Heart right ventricle (tissue), 16 donors: ENCODE results near the gene PGRMC2. TPM values are rescaled to one million over a fixed set of nuclear protein-coding genes. Genes with fewer than 3 reads are reported as not detected.
"Not testable (repeated sequence)": the region's sequence is repeated elsewhere in the genome, so short reads cannot be mapped to it uniquely, and the experiment has no call there.

Experiments used
- ATAC-seq, 8 donors: fragments of 200-7000 bp; cut with Tn5 transposase; one replicate each; pipeline ENCODE4 v1.9.1; 2020; ENCODE audit warnings: mild to moderate bottlenecking in 8 of 8, moderate library complexity in 8 of 8, moderate number of reproducible peaks in 1 of 8
- DNase-seq, 2 donors: peaks; one replicate each; pipeline ENCODE4 v3.0.0-alpha.2; 2020
- H3K27ac ChIP-seq, 10 donors: fragments of 200-600 bp; sonication (generic) in 2 of 10; one replicate each; pipeline versions ENCODE4 v1.5.0 to v1.8.0; 2020 to 2022; ENCODE audit warnings: mild to moderate bottlenecking in 3 of 10
- H3K27me3 ChIP-seq, 7 donors: fragments of 200-600 bp; one replicate each; pipeline ENCODE4 v1.8.0; 2021 to 2022; ENCODE audit warnings: mild to moderate bottlenecking in 2 of 7
- H3K36me3 ChIP-seq, 9 donors: fragments of 200-600 bp; sonication (generic) in 1 of 9; one replicate each; pipeline versions ENCODE4 v1.5.0 to v1.8.0; 2020 to 2022; ENCODE audit warnings: mild to moderate bottlenecking in 2 of 9
- H3K4me1 ChIP-seq, 9 donors: fragments of 200-600 bp; sonication (generic) in 1 of 9; one replicate each; pipeline versions ENCODE4 v1.5.0 to v1.8.0; 2020 to 2022; ENCODE audit warnings: mild to moderate bottlenecking in 4 of 9
- H3K4me3 ChIP-seq, 10 donors: fragments of 200-600 bp; sonication (generic) in 2 of 10; one replicate each; pipeline versions ENCODE4 v1.5.0 to v1.8.0; 2020 to 2022; ENCODE audit warnings: mild to moderate bottlenecking in 7 of 10, moderate library complexity in 2 of 10
- H3K9me3 ChIP-seq, 11 donors: fragments of 200-600 bp in 10 of 11; sonication (generic) in 2 of 11; one replicate each; pipeline versions ENCODE4 v1.5.0 to v1.8.0; 2013 to 2022; ENCODE audit warnings: mild to moderate bottlenecking in 2 of 11, control low read depth in 1 of 11, moderate library complexity in 1 of 11
- CTCF ChIP-seq, 9 donors: fragments of 200-600 bp; sonication (generic) in 2 of 9; IDR thresholded peaks; one replicate each; pipeline versions ENCODE4 v1.5.0 to v1.8.0; 2021 to 2022; ENCODE audit warnings: antibody characterized with exemption in 9 of 9, mild to moderate bottlenecking in 5 of 9, moderate library complexity in 1 of 9
- WGBS, 2 donors: extraction: QIAGEN DNeasy Blood & Tissue Kit; methylation state at CpG; one replicate each; pipeline ENCODE4 v1.1.7; 2013; ENCODE audit warnings: inconsistent platforms in 1 of 2; 5-methylcytosine and 5-hydroxymethylcytosine counted together
- intact Hi-C, 10 donors: fragments of 100-400 bp; cut with DNase I; formaldehyde crosslinking; loops; one replicate each; pipeline versions ENCODE4 v1.11.1 to v1.14.2; 2022
- polyA plus RNA-seq, 2 donors: library from polyadenylated mRNA; stranded (reverse); fragments of 200-250 nt; gene quantifications; one replicate each; pipeline ENCODE4 v1.2.3, GENCODE V29; 2013
- total RNA-seq, 10 donors: library from RNA; stranded (reverse); fragmentation: NEBNext Ultra II Directional in 3 of 10; extraction: Animal tissue kit (Norgen Biotek cat#: 25700) in 3 of 10; gene quantifications; one replicate each; pipeline versions ENCODE4 v1.2.1 to v1.2.4, GENCODE V29; 2021 to 2023
- donor health status: Arrhythmogenic right ventricular cardiomyopathy.
- donor health status: ischemic (EF 13 %, LVEDD 7.1; RV severe dilation, severe dysfunction).
- donor health status: healthy with polysubstance abuse.
- donor health status: DM: no; HTN: yes; CAD: no.
- donor health status: DM: no; HTN: no; CAD: no.
- donor health status: ischemic (EF 25% LVEDD 6.9; RV normal size, moderate dysfunction).
- donor health status: ischemic (EF 25% LVEDD 5.7; RV mildly dilated, moderate dysfunction).
- donor health status: healthy.
- donor health status: DM: yes; HTN: yes; CAD: no.
- donor health status: Ischemic cardiomyopathy.
- donor health status: ischemic (EF 35%, LVEDD 5.7; RV mildly dilated, moderate dysfunction).
- donor health status: nonischemic (EF 11% LVEDD 7.7; RV severe dilation, severe dysfunction).
- donor health status: DM: yes; HTN: yes; CAD: no.
- donor health status: PGD.
- donor health status: ischemic (EF 29% LVEDD 5.4; RV normal size, mild dysfunction).
- donor health status: nonischemic (EF 23%, LVEDD 6.1; RV moderate dilation, normal function).

Gene PGRMC2
- total and polyA plus RNA-seq, 12 donors = 26.0 to 78.9 (median 66.6) TPM

- TF ChIP-seq CTCF (IDR thresholded peaks at IDR 0.05) = no peak
- ATAC-seq = no peak
- no peak overlapping the region for H3K4me3 ChIP-seq
- no peak overlapping the region for H3K27ac ChIP-seq
- peaks cover 0 to 31% (median 10%) of the 10 kb centered on the region in 9 donors for H3K4me1 ChIP-seq
- intact Hi-C loops = no loop called here
- no peaks in the 10 kb centered on the region for H3K27me3 ChIP-seq
- H3K36me3 ChIP-seq = peaks cover 0 to 32% (median 9%) of the 10 kb centered on the region in 9 donors
- DNase-seq = no peak
- no peaks in the 10 kb centered on the region for H3K9me3 ChIP-seq
Observed at GRCh38 chr4:128275346-128275745, 12.3 kb downstream of the PGRMC2 start.

- TF ChIP-seq CTCF (IDR thresholded peaks at IDR 0.05) = no peak
Observed at GRCh38 chr4:128271551-128271950, 16.1 kb downstream of the PGRMC2 start.

GRCh38 chr4:128268970-128269369 is 18.6 kb downstream of the PGRMC2 start:
- ATAC-seq = no peak
- no peak overlapping the region for H3K4me3 ChIP-seq
- DNase-seq = no peak
- intact Hi-C loops = no loop called here
- H3K27ac ChIP-seq = no peak overlapping the region
- TF ChIP-seq CTCF (IDR thresholded peaks at IDR 0.05) = no peak
- peaks cover 0 to 43% (median 12%) of the 10 kb centered on the region in 9 donors for H3K36me3 ChIP-seq
- H3K27me3 ChIP-seq = no peaks in the 10 kb centered on the region
- no peaks in the 10 kb centered on the region for H3K4me1 ChIP-seq
- WGBS, 2 donors = 92 to 94% methylated on average over 5 of the region's 5 CpGs
- H3K9me3 ChIP-seq = peaks cover 0 to 17% (median 10%) of the 10 kb centered on the region in 11 donors

More at GRCh38 chr4:128271551-128271950, 16.1 kb downstream of the PGRMC2 start:
- Histone ChIP-seq H3K4me3 (no peak overlapping the region), H3K4me1 (peaks cover 0 to 10% (median 0%) of the 10 kb centered on the region in 9 donors), H3K27ac (no peak overlapping the region), H3K27me3 (no peaks in the 10 kb centered on the region), H3K9me3 (no peaks in the 10 kb centered on the region), H3K36me3 (peaks cover 0 to 47% (median 12%) of the 10 kb centered on the region in 9 donors)
- DNase-seq = no peak
- WGBS, 2 donors = 87 to 94% methylated on average over 1 of the region's 1 CpG
- intact Hi-C loops = no loop called here
- no peak for ATAC-seq

- intact Hi-C loops = no loop called here
- H3K4me3 ChIP-seq = no peak overlapping the region
- H3K9me3 ChIP-seq = peaks cover 0 to 17% (median 10%) of the 10 kb centered on the region in 11 donors
- TF ChIP-seq CTCF (IDR thresholded peaks at IDR 0.05) = no peak
- no peaks in the 10 kb centered on the region for H3K27me3 ChIP-seq
- peaks cover 0 to 37% (median 12%) of the 10 kb centered on the region in 9 donors for H3K36me3 ChIP-seq
- DNase-seq = no peak
- H3K27ac ChIP-seq = no peak overlapping the region
- H3K4me1 ChIP-seq = no peaks in the 10 kb centered on the region
- 62 to 76% methylated on average over 2 of the region's 2 CpGs for WGBS, 2 donors
- ATAC-seq = no peak
Observed at GRCh38 chr4:128267745-128268144, 19.9 kb downstream of the PGRMC2 start.

- WGBS, 2 donors = 57 to 77% methylated on average over 3 of the region's 3 CpGs
- ATAC-seq, H3K27ac ChIP-seq, intact Hi-C loops, H3K27me3 ChIP-seq, H3K4me1 ChIP-seq, H3K4me3 ChIP-seq, DNase-seq: not testable (repeated sequence)
- H3K9me3 ChIP-seq = peaks cover 0 to 17% (median 10%) of the 10 kb centered on the region in 11 donors
- peaks cover 0 to 34% (median 12%) of the 10 kb centered on the region in 9 donors for H3K36me3 ChIP-seq
Observed at GRCh38 chr4:128267171-128267570, 20.4 kb downstream of the PGRMC2 start.

GRCh38 chr4:128265550-128265949 is 22.1 kb downstream of the PGRMC2 start:
- not testable (repeated sequence) for H3K4me3 ChIP-seq, DNase-seq
- 65 to 75% methylated on average over 3 of the region's 3 CpGs for WGBS, 2 donors

GRCh38 chr4:128259889-128260288 is 27.7 kb downstream of the PGRMC2 start:
- intact Hi-C loops, ATAC-seq, H3K36me3 ChIP-seq, H3K4me1 ChIP-seq, H3K27me3 ChIP-seq, DNase-seq, H3K9me3 ChIP-seq, H3K4me3 ChIP-seq, H3K27ac ChIP-seq: not testable (repeated sequence)
- WGBS, 2 donors = 53 to 60% methylated on average over 5 of the region's 5 CpGs

More at GRCh38 chr4:128265550-128265949, 22.1 kb downstream of the PGRMC2 start:
- H3K4me1 ChIP-seq, H3K27me3 ChIP-seq, intact Hi-C loops, ATAC-seq, H3K27ac ChIP-seq: not testable (repeated sequence)
- Histone ChIP-seq H3K9me3 (peaks cover 0 to 17% (median 10%) of the 10 kb centered on the region in 11 donors), H3K36me3 (peaks cover 0 to 18% (median 3%) of the 10 kb centered on the region in 9 donors)

- 85 to 90% methylated on average over 4 of the region's 4 CpGs for WGBS, 2 donors
- H3K27me3 ChIP-seq, DNase-seq, H3K27ac ChIP-seq, H3K4me1 ChIP-seq, H3K36me3 ChIP-seq, ATAC-seq, H3K9me3 ChIP-seq, intact Hi-C loops, H3K4me3 ChIP-seq: not testable (repeated sequence)
Observed at GRCh38 chr4:128258166-128258565, 29.4 kb downstream of the PGRMC2 start.
